NCI-H2107 treated with DMSO at 0.1 percent for 48 hours (cell line): ENCODE measurements around the gene DGCR8.
"Not testable (repeated sequence)": the region's sequence is repeated elsewhere in the genome, so short reads cannot be mapped to it uniquely, and the experiment has no call there.

Source experiments
- DNase-seq: peaks from one replicate; lab custom pipeline; 2025; ENCODE audit not compliant: unreplicated experiment; lab: John Stamatoyannopoulos, UW

The DGCR8 gene

GRCh38 chr22:20065896-20066616 lies 14.0 kb upstream of the DGCR8 start:
- no peak for DNase-seq

GRCh38 chr22:20066617-20067383 lies 13.2 kb upstream of the DGCR8 start:
- no peak for DNase-seq

GRCh38 chr22:20067384-20067682 lies 12.7 kb upstream of the DGCR8 start:
- DNase-seq, result not testable (repeated sequence)

- no peak for DNase-seq
Measured at GRCh38 chr22:20068640-20069039, 11.4 kb upstream of the DGCR8 start.

- no peak for DNase-seq
Measured at GRCh38 chr22:20069331-20070042, 10.6 kb upstream of the DGCR8 start.

GRCh38 chr22:20071524-20071972 lies 8.5 kb upstream of the DGCR8 start:
- no peak for DNase-seq

GRCh38 chr22:20076627-20077172 lies 3.3 kb upstream of the DGCR8 start:
- no peak for DNase-seq

GRCh38 chr22:20080445-20080775 lies 369 bp downstream of the DGCR8 start:
- DNase-seq, result no peak

GRCh38 chr22:20080776-20081654 lies 974 bp downstream of the DGCR8 start:
- DNase-seq, result no peak

GRCh38 chr22:20083157-20083890 lies 3.3 kb downstream of the DGCR8 start:
- DNase-seq, result no peak

- no peak for DNase-seq
Measured at GRCh38 chr22:20083891-20084546, 4.0 kb downstream of the DGCR8 start.

GRCh38 chr22:20084547-20085413 lies 4.7 kb downstream of the DGCR8 start:
- no peak for DNase-seq

GRCh38 chr22:20085651-20086050 lies 5.6 kb downstream of the DGCR8 start:
- DNase-seq, result no peak

- no peak for DNase-seq
Measured at GRCh38 chr22:20086101-20086599, 6.1 kb downstream of the DGCR8 start.

GRCh38 chr22:20086763-20087162 lies 6.7 kb downstream of the DGCR8 start:
- no peak for DNase-seq

- no peak for DNase-seq
Measured at GRCh38 chr22:20087319-20088262, 7.5 kb downstream of the DGCR8 start.

- DNase-seq, result no peak
Measured at GRCh38 chr22:20088263-20088648, 8.2 kb downstream of the DGCR8 start.
